HFFc6 (cell line): ENCODE results near the gene SLC25A13. TPM values are rescaled to one million over a fixed set of nuclear protein-coding genes. Genes with fewer than 3 reads are reported as not detected.

Experiments
- DNase-seq: peaks from one replicate; pipeline ENCODE4 v3.0.0-alpha.2; 2018
- H3K27ac Mint-ChIP-seq: 2 replicates; pipeline ENCODE4 v1.8.0; 2020; ENCODE audit warnings: mild to moderate bottlenecking, mixed read lengths
- H3K27me3 Mint-ChIP-seq: 2 replicates; pipeline ENCODE4 v1.8.0; 2021; ENCODE audit warnings: mild to moderate bottlenecking, moderate library complexity, mixed read lengths; ENCODE audit not compliant: insufficient read depth
- H3K36me3 Mint-ChIP-seq: 2 replicates; pipeline ENCODE4 v1.8.0; 2021; ENCODE audit warnings: low read depth, mixed read lengths
- H3K4me1 Mint-ChIP-seq: 2 replicates; pipeline ENCODE4 v1.8.0; 2020; ENCODE audit warnings: low read depth, mixed read lengths
- H3K4me3 Mint-ChIP-seq: 2 replicates; pipeline ENCODE4 v1.8.0; 2020; ENCODE audit warnings: mild to moderate bottlenecking, moderate library complexity, mixed read lengths
- H3K9me3 Mint-ChIP-seq: 2 replicates; pipeline ENCODE4 v1.8.0; 2020; ENCODE audit warnings: mild to moderate bottlenecking, mixed read lengths
- total RNA-seq, 6 experiments: library from RNA; stranded (reverse); fragmentation: NEBNext Ultra II Directional; extraction: Animal tissue kit (Norgen Biotek cat#: 25700); gene quantifications; 2 replicates in 1 of 6; 3 replicates in 5 of 6; pipeline ENCODE4 v1.2.3, GENCODE V29; 2021
- TF ChIP-seq, protein P1 (sequence below): fragments of 200-600 bp; sonication (generic); IDR thresholded peaks from 2 replicates; pipeline ENCODE4 v1.5.0; 2021; ENCODE audit warnings: antibody characterized with exemption, mild to moderate bottlenecking

Gene SLC25A13
- total RNA-seq, 6 experiments from 2014 or later, result 7.4 to 15.4 (median 12.9) TPM

GRCh38 chr7:96090756-96091155, 231.1 kb downstream of the SLC25A13 start:
- Mint-ChIP-seq H3K36me3 (no peaks in the 10 kb centered on the region), H3K27me3 (no peaks in the 10 kb centered on the region; the same call in 1 of the 2 replicates), H3K27ac (no peak overlapping the region), H3K9me3 (no peaks in the 10 kb centered on the region), H3K4me3 (no peak overlapping the region), H3K4me1 (peaks cover 12% of the 10 kb centered on the region)
- TF ChIP-seq, protein P1, sequence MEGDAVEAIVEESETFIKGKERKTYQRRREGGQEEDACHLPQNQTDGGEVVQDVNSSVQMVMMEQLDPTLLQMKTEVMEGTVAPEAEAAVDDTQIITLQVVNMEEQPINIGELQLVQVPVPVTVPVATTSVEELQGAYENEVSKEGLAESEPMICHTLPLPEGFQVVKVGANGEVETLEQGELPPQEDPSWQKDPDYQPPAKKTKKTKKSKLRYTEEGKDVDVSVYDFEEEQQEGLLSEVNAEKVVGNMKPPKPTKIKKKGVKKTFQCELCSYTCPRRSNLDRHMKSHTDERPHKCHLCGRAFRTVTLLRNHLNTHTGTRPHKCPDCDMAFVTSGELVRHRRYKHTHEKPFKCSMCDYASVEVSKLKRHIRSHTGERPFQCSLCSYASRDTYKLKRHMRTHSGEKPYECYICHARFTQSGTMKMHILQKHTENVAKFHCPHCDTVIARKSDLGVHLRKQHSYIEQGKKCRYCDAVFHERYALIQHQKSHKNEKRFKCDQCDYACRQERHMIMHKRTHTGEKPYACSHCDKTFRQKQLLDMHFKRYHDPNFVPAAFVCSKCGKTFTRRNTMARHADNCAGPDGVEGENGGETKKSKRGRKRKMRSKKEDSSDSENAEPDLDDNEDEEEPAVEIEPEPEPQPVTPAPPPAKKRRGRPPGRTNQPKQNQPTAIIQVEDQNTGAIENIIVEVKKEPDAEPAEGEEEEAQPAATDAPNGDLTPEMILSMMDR, result no peak
- DNase-seq, result no peak

DNA sequence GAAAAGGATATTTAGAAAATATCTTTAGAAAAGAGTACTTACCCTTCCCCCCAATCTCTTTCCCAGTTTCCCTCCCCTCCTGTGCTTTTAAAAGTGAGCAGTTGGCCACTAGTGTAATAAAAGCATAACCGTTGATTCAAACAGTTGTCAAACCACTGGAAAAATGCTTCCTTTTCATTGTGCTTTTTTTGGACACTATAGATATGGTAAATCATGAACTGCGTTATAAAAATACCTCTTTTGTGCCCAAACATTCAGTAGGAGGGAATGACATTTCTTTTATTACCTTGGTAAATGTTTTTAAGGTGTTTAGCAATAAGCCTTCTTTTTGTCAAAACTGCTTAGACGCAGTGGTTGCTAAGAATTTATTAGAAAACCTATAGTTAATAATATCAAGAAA, 232.4 kb downstream of the SLC25A13 start:
- H3K36me3 Mint-ChIP-seq, result no peaks in the 10 kb centered on the region
- TF ChIP-seq, protein P1, result no peak
- H3K27me3 Mint-ChIP-seq, result no peaks in the 10 kb centered on the region; the same call in 1 of the 2 replicates
- H3K27ac Mint-ChIP-seq, result no peak overlapping the region
- no peak overlapping the region for H3K4me3 Mint-ChIP-seq
- peaks cover 22% of the 10 kb centered on the region for H3K4me1 Mint-ChIP-seq
- no peak for DNase-seq
- no peaks in the 10 kb centered on the region for H3K9me3 Mint-ChIP-seq

- no peak overlapping the region for H3K4me3 Mint-ChIP-seq
- H3K27ac Mint-ChIP-seq, result no peak overlapping the region
- H3K27me3 Mint-ChIP-seq, result no peaks in the 10 kb centered on the region; the same call in 1 of the 2 replicates
- no peaks in the 10 kb centered on the region for H3K9me3 Mint-ChIP-seq
- H3K36me3 Mint-ChIP-seq, result no peaks in the 10 kb centered on the region
- TF ChIP-seq, protein P1, result no peak
- no peak for DNase-seq
- H3K4me1 Mint-ChIP-seq, result peaks cover 18% of the 10 kb centered on the region
These were observed 233.3 kb downstream of the SLC25A13 start for GRCh38 chr7:96088579-96088978.

GRCh38 chr7:96085953-96086352, 235.9 kb downstream of the SLC25A13 start:
- TF ChIP-seq, protein P1, result no peak
- Mint-ChIP-seq H3K4me3 (no peak overlapping the region), H3K9me3 (no peaks in the 10 kb centered on the region), H3K4me1 (peaks cover 10% of the 10 kb centered on the region), H3K27ac (no peak overlapping the region), H3K36me3 (no peaks in the 10 kb centered on the region), H3K27me3 (no peaks in the 10 kb centered on the region; the same call in 1 of the 2 replicates)
- no peak for DNase-seq

- TF ChIP-seq, protein P1, result no peak
- Mint-ChIP-seq H3K27ac (no peak overlapping the region), H3K36me3 (no peaks in the 10 kb centered on the region), H3K4me1 (peaks cover 10% of the 10 kb centered on the region), H3K4me3 (no peak overlapping the region), H3K27me3 (no peaks in the 10 kb centered on the region; the same call in 1 of the 2 replicates), H3K9me3 (no peaks in the 10 kb centered on the region)
- DNase-seq, result peak; percentile 3
These were observed 236.9 kb downstream of the SLC25A13 start for GRCh38 chr7:96084881-96085553.
